Measurements from ENCODE around the gene APLP1.
"Not testable (repeated sequence)": the region's sequence is repeated elsewhere in the genome, so short reads cannot be mapped to it uniquely, and the experiment has no call there.

The APLP1 gene

GRCh38 chr19:35858311-35858710, 10.1 kb upstream of the APLP1 start:
- Histone ChIP-seq H3K36me3 (ENCODE audit: control insufficient read depth, insufficient read depth, low read length) (no peaks in the 10 kb centered on the region), H3K4me3 (ENCODE audit: low read length) (no peak overlapping the region), H3K27me3 (ENCODE audit: control insufficient read depth, insufficient read depth, low read length) (peaks cover 64% of the 10 kb centered on the region), H3K9ac (ENCODE audit: low read length) (no peak overlapping the region), H3K4me1 (ENCODE audit: control insufficient read depth, insufficient read depth, low read length) (peaks cover 22% of the 10 kb centered on the region), H3K9me3 (ENCODE audit: control insufficient read depth, low read length) (no peaks in the 10 kb centered on the region)

DNA sequence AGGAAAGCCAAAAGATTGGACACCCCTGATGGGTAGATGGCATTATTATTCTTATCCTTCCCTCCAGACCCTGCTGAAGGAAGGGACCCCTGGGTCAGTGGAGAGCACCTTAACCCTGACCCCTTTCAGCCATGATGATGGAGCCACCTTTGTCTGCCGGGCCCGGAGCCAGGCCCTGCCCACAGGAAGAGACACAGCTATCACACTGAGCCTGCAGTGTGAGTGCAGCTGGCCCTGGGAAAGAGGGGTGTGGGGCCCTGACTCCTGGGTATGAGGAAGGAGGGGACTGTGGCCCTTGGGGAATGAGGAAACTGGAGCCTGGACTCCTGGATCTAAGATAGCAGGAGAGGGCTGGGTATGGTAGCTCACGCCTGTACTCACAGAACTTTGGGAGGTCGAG, 9.0 kb upstream of the APLP1 start:
- H3K4me1 ChIP-seq (ENCODE audit: control insufficient read depth, insufficient read depth, low read length), result peaks cover 22% of the 10 kb centered on the region
- H3K9me3 ChIP-seq (ENCODE audit: control insufficient read depth, low read length), result no peaks in the 10 kb centered on the region
- no peak overlapping the region for H3K4me3 ChIP-seq (ENCODE audit: low read length)
- H3K36me3 ChIP-seq (ENCODE audit: control insufficient read depth, insufficient read depth, low read length), result no peaks in the 10 kb centered on the region
- peaks cover 64% of the 10 kb centered on the region for H3K27me3 ChIP-seq (ENCODE audit: control insufficient read depth, insufficient read depth, low read length)
- H3K9ac ChIP-seq (ENCODE audit: low read length), result no peak overlapping the region

DNA sequence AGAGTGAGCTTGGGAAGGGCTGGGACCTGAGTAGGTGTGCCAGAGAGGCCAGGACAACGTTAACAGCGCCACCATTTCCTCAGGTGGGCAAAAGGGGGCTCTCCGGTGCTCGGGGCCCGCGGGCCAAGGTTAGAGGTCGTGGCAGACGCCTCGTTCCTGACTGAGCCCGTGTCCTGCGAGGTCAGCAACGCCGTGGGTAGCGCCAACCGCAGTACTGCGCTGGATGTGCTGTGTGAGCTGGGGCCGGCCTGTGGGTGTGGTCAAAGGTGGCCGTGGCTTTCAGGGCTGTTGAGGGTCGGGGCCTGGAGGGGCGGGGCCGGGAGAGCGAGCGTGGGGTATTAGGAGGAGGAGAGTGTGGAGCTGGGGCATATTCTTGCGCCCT, 7.9 kb upstream of the APLP1 start:
- Histone ChIP-seq H3K9me3 (ENCODE audit: control insufficient read depth, low read length) (no peaks in the 10 kb centered on the region), H3K27me3 (ENCODE audit: control insufficient read depth, insufficient read depth, low read length) (peaks cover 55% of the 10 kb centered on the region), H3K36me3 (ENCODE audit: control insufficient read depth, insufficient read depth, low read length) (no peaks in the 10 kb centered on the region), H3K4me1 (ENCODE audit: control insufficient read depth, insufficient read depth, low read length) (peaks cover 22% of the 10 kb centered on the region), H3K9ac (ENCODE audit: low read length) (no peak overlapping the region), H3K4me3 (ENCODE audit: low read length) (no peak overlapping the region)

- no peaks in the 10 kb centered on the region for H3K9me3 ChIP-seq (ENCODE audit: control insufficient read depth, low read length)
- H3K27me3 ChIP-seq (ENCODE audit: control insufficient read depth, insufficient read depth, low read length), result peaks cover 49% of the 10 kb centered on the region
- H3K4me3 ChIP-seq (ENCODE audit: low read length), result no peak overlapping the region
- no peaks in the 10 kb centered on the region for H3K36me3 ChIP-seq (ENCODE audit: control insufficient read depth, insufficient read depth, low read length)
- H3K9ac ChIP-seq (ENCODE audit: low read length), result no peak overlapping the region
- peaks cover 22% of the 10 kb centered on the region for H3K4me1 ChIP-seq (ENCODE audit: control insufficient read depth, insufficient read depth, low read length)
Measured at GRCh38 chr19:35860818-35861639, 7.3 kb upstream of the APLP1 start.

GRCh38 chr19:35861640-35862160, 6.7 kb upstream of the APLP1 start:
- no peak overlapping the region for H3K9ac ChIP-seq (ENCODE audit: low read length)
- no peak overlapping the region for H3K4me3 ChIP-seq (ENCODE audit: low read length)
- H3K4me1 ChIP-seq (ENCODE audit: control insufficient read depth, insufficient read depth, low read length), result peaks cover 17% of the 10 kb centered on the region
- H3K9me3 ChIP-seq (ENCODE audit: control insufficient read depth, low read length), result no peaks in the 10 kb centered on the region
- H3K27me3 ChIP-seq (ENCODE audit: control insufficient read depth, insufficient read depth, low read length), result peaks cover 43% of the 10 kb centered on the region
- no peaks in the 10 kb centered on the region for H3K36me3 ChIP-seq (ENCODE audit: control insufficient read depth, insufficient read depth, low read length)

DNA sequence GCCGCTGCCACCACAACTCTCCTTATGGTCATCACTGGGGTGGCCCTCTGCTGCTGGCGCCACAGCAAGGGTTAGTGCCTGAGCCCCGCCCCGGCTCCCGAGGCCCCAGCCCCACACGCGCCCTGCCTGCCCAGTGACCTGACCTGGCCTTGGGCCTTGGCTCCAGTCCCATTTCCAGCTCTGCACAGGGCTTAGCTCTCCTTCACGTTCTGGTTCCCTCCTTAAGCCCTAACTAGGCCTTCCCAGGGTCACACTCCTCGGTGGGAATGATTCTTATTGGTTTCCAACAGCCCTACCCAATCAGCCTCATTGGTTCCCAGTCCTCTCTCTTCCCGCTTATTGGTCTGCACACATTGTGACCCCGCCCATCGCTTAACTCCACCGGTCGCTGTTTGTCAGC, 5.8 kb upstream of the APLP1 start:
- Histone ChIP-seq H3K36me3 (ENCODE audit: control insufficient read depth, insufficient read depth, low read length) (no peaks in the 10 kb centered on the region), H3K9me3 (ENCODE audit: control insufficient read depth, low read length) (no peaks in the 10 kb centered on the region), H3K4me1 (ENCODE audit: control insufficient read depth, insufficient read depth, low read length) (peaks cover 14% of the 10 kb centered on the region), H3K27me3 (ENCODE audit: control insufficient read depth, insufficient read depth, low read length) (peaks cover 36% of the 10 kb centered on the region), H3K4me3 (ENCODE audit: low read length) (no peak overlapping the region), H3K9ac (ENCODE audit: low read length) (no peak overlapping the region)

DNA sequence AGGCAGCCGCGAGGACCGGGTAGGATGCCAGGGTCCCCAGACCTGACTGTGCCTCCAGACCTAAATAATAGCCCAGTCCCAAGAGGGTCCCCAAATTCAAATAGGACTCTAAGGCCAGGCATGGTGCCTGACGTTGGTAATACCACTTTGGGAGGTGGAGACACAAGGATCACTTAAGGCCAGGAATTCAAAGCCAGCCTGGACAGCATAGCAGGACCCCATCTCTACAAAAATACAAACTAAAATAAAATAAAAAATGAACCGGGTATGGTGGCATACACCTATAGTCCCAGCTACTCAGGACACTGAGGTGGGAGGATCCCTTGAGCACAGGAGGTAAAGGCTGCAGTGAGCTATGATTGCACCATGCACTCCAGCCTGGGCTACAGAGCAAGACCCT, 5.4 kb upstream of the APLP1 start:
- no peak overlapping the region for H3K9ac ChIP-seq (ENCODE audit: low read length)
- H3K9me3 ChIP-seq (ENCODE audit: control insufficient read depth, low read length), result no peaks in the 10 kb centered on the region
- peaks cover 32% of the 10 kb centered on the region for H3K27me3 ChIP-seq (ENCODE audit: control insufficient read depth, insufficient read depth, low read length)
- peaks cover 14% of the 10 kb centered on the region for H3K4me1 ChIP-seq (ENCODE audit: control insufficient read depth, insufficient read depth, low read length)
- no peaks in the 10 kb centered on the region for H3K36me3 ChIP-seq (ENCODE audit: control insufficient read depth, insufficient read depth, low read length)
- H3K4me3 ChIP-seq (ENCODE audit: low read length), result no peak overlapping the region

GRCh38 chr19:35868823-35869326, 501 bp downstream of the APLP1 start:
- no peak overlapping the region for H3K9ac ChIP-seq (ENCODE audit: low read length)
- no peaks in the 10 kb centered on the region for H3K36me3 ChIP-seq (ENCODE audit: control insufficient read depth, insufficient read depth, low read length)
- no peak overlapping the region for H3K4me3 ChIP-seq (ENCODE audit: low read length)
- peaks cover 16% of the 10 kb centered on the region for H3K4me1 ChIP-seq (ENCODE audit: control insufficient read depth, insufficient read depth, low read length)
- peaks cover 32% of the 10 kb centered on the region for H3K27me3 ChIP-seq (ENCODE audit: control insufficient read depth, insufficient read depth, low read length)
- H3K9me3 ChIP-seq (ENCODE audit: control insufficient read depth, low read length), result no peaks in the 10 kb centered on the region

DNA sequence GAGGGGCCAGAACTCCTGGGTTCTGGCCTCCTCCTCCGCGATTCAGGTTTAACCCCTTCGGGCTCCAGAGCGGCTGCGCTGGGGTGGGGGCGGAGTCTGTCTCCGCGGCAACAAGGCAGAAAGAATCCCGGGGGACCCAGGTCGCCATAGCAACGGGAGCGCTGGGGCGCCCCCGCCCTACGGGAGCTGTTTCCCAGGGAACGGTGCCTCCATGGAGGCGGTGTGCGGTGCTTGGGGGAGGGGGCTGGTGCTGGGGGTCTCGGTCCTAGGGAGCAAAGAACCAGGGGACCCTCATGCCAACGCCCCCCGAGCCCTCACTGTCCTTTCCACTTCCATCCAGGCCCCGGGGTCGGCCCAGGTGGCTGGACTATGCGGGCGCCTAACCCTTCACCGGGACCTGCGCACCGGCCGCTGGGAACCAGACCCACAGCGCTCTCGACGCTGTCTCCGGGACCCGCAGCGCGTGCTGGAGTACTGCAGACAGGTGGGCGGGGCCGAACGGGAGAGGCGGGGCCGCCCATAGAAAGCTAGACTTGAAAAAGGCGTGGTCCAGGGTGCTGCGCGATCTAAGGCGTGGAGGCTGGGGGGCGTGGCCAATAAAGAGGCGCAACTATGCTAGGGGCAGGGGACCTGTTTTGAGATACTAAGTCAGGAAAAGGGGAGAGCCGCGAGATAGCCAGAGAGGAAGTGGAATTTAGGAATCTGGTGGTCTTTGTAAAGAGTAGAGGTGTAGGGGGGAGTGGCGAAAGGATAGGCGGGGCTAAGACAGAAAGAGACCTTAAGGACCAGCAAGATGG, 1.2 kb downstream of the APLP1 start:
- Histone ChIP-seq H3K4me1 (ENCODE audit: control insufficient read depth, insufficient read depth, low read length) (peaks cover 16% of the 10 kb centered on the region), H3K9ac (ENCODE audit: low read length) (no peak overlapping the region), H3K9me3 (ENCODE audit: control insufficient read depth, low read length) (no peaks in the 10 kb centered on the region), H3K27me3 (ENCODE audit: control insufficient read depth, insufficient read depth, low read length) (peaks cover 32% of the 10 kb centered on the region), H3K36me3 (ENCODE audit: control insufficient read depth, insufficient read depth, low read length) (no peaks in the 10 kb centered on the region), H3K4me3 (ENCODE audit: low read length) (no peak overlapping the region)

GRCh38 chr19:35870124-35870736, 1.9 kb downstream of the APLP1 start:
- not testable (repeated sequence) for H3K9ac ChIP-seq (ENCODE audit: low read length); H3K36me3 ChIP-seq (ENCODE audit: control insufficient read depth, insufficient read depth, low read length)

DNA sequence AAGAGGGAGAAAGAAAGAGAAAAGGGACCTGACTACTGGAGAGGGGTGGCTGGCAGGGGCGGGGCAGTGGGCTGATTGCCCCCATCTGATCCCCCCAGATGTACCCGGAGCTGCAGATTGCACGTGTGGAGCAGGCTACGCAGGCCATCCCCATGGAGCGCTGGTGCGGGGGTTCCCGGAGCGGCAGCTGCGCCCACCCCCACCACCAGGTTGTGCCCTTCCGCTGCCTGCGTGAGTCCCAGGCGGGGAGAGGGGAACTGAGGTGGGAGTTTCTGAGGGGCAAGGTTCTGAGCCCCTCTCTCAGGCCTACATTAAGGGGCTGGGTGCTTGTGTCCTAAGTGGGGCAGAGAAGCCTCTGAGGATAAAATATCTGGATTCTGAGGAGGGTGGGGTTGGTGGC, 2.4 kb downstream of the APLP1 start:
- H3K27me3 ChIP-seq (ENCODE audit: control insufficient read depth, insufficient read depth, low read length), result peaks cover 32% of the 10 kb centered on the region
- no peaks in the 10 kb centered on the region for H3K9me3 ChIP-seq (ENCODE audit: control insufficient read depth, low read length)
- no peaks in the 10 kb centered on the region for H3K36me3 ChIP-seq (ENCODE audit: control insufficient read depth, insufficient read depth, low read length)
- peaks cover 16% of the 10 kb centered on the region for H3K4me1 ChIP-seq (ENCODE audit: control insufficient read depth, insufficient read depth, low read length)
- no peak overlapping the region for H3K4me3 ChIP-seq (ENCODE audit: low read length)
- H3K9ac ChIP-seq (ENCODE audit: low read length), result no peak overlapping the region

More at GRCh38 chr19:35870124-35870736, 1.9 kb downstream of the APLP1 start:
- H3K27me3 ChIP-seq (ENCODE audit: control insufficient read depth, insufficient read depth, low read length), result peaks cover 32% of the 10 kb centered on the region
- not testable (repeated sequence) for H3K4me3 ChIP-seq (ENCODE audit: low read length); H3K9me3 ChIP-seq (ENCODE audit: control insufficient read depth, low read length)
- peaks cover 16% of the 10 kb centered on the region for H3K4me1 ChIP-seq (ENCODE audit: control insufficient read depth, insufficient read depth, low read length)

- no peaks in the 10 kb centered on the region for H3K36me3 ChIP-seq (ENCODE audit: control insufficient read depth, insufficient read depth, low read length)
- H3K27me3 ChIP-seq (ENCODE audit: control insufficient read depth, insufficient read depth, low read length), result peaks cover 32% of the 10 kb centered on the region
Measured at GRCh38 chr19:35871611-35872010, 3.2 kb downstream of the APLP1 start.

More at GRCh38 chr19:35871611-35872010, 3.2 kb downstream of the APLP1 start:
- no peak overlapping the region for H3K4me3 ChIP-seq (ENCODE audit: low read length)
- no peaks in the 10 kb centered on the region for H3K9me3 ChIP-seq (ENCODE audit: control insufficient read depth, low read length)
- no peak overlapping the region for H3K9ac ChIP-seq (ENCODE audit: low read length)
- peaks cover 16% of the 10 kb centered on the region for H3K4me1 ChIP-seq (ENCODE audit: control insufficient read depth, insufficient read depth, low read length)
